GM12801 (cell line): Measurements from ENCODE around the gene C9orf152.

ENCODE experiments used
- CTCF ChIP-seq: IDR thresholded peaks from one replicate; pipeline ENCODE4 v1.5.1; 2011; ENCODE audit warnings: control low read depth; ENCODE audit not compliant: insufficient read length; ENCODE audit errors: extremely low read depth

Gene C9orf152

DNA sequence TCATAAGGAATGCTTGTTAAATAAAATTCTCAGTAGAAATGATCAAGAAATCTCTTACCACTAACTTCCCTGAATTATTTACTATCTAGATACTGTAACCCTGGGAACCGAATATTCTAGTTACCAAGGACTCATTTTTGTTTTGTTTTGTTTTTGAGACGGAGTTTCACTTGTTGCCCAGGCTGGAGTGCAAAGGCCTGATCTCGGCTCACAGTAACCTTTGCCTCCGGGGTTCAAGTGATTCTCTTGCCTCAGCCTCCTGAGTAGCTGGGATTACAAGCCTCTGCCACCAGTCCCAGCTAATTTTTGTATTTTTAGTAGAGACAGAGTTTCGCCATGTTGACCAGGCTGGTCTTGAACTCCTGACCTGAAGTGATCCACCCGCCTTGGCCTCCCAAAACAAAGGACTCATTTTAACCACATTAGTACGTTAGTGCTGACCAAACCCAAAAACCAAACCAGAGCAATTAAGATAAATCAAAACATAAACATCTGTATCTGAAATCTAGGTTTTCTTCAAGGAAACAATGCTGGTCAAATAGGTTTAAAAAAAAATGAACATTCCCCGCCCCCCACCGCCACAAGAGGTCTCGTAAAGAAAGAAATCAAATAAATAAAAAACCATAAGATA is 44.7 kb upstream of the C9orf152 start:
- TF ChIP-seq CTCF: no peak

- no peak for TF ChIP-seq CTCF
Measured at GRCh38 chr9:110251212-110251611, 43.3 kb upstream of the C9orf152 start.

- no peak for TF ChIP-seq CTCF
Measured at GRCh38 chr9:110249603-110250002, 41.6 kb upstream of the C9orf152 start.

- no peak for TF ChIP-seq CTCF
Measured at GRCh38 chr9:110248361-110248760, 40.4 kb upstream of the C9orf152 start.

DNA sequence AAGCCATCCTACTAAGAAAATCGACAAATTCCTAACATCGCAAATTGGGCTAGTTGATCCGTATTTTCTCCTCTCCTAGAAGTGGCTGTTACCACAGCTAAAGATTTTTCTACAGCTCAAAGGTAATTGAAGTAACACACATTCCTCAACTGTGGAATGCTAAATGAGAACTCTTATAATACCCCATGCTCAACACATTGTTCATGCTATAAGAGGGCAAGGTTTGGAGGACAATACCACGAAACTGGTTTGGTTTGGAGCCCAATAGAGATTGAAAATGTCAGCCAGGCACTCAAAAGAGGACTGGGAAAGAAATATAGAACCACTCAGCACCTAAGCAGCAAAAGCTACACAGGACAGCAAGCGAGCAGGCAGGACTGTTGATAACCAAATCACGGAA is 38.3 kb upstream of the C9orf152 start:
- TF ChIP-seq CTCF: no peak

- TF ChIP-seq CTCF: no peak
Measured at GRCh38 chr9:110244616-110245015, 36.7 kb upstream of the C9orf152 start.

DNA sequence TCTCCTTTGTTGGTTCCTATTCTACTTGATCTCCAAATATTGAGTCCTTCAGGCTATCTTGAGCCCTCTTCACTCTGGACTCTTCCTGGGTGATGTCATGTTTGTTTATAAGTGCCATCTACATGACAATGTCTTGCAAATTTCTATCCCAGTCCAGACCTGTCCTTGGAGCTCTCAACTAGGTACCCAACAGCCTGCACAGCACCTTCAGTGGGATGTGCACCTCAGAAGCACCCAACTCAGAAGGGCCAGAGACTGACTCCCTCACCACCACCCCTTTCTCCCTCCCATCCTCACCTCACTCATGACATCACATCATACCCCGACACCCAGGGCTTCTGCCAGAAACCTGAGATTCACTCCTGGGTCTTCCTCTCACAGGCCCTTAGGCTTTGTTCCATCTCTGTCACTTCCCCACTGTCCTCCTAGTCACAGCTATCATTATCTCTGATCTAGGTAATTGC is 33.9 kb upstream of the C9orf152 start:
- no peak for TF ChIP-seq CTCF
